ENCODE data around the gene HS3ST2. TPM values are rescaled to one million over a fixed set of nuclear protein-coding genes. Genes with fewer than 3 reads are reported as not detected.
"Not testable (repeated sequence)": the region's sequence is repeated elsewhere in the genome, so short reads cannot be mapped to it uniquely, and the experiment has no call there.

Gene HS3ST2
- total RNA-seq, 6 experiments from 2014 or later, result not detected

DNA sequence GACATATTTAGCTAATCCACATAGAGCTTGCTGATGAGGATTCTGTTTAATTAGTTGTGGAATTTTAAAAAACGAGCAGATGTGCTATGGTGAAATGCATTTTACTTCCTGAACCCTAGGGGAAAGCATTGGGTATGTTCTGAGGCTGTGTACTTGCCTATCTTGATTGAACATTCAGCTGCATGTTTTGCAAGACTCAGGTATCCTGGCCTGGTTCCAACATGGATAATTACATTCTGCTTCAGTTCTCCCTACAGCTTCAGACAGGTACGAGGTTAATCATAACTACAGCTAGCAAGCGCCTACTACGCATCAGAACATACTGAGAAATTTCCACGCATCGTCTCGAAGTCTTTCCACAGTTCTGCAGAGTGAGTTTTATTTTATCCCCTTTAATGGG lies 77.0 kb downstream of the HS3ST2 start:
- Mint-ChIP-seq H3K9me3 (no peaks in the 10 kb centered on the region), H3K4me3 (no peak overlapping the region), H3K36me3 (ENCODE audit: low read depth) (no peaks in the 10 kb centered on the region), H3K4me1 (ENCODE audit: low read depth) (no peaks in the 10 kb centered on the region), H3K27ac (no peak overlapping the region), H3K27me3 (ENCODE audit: insufficient read depth) (peaks cover 7% of the 10 kb centered on the region)
- no peak for DNase-seq
- TF ChIP-seq, protein P1, sequence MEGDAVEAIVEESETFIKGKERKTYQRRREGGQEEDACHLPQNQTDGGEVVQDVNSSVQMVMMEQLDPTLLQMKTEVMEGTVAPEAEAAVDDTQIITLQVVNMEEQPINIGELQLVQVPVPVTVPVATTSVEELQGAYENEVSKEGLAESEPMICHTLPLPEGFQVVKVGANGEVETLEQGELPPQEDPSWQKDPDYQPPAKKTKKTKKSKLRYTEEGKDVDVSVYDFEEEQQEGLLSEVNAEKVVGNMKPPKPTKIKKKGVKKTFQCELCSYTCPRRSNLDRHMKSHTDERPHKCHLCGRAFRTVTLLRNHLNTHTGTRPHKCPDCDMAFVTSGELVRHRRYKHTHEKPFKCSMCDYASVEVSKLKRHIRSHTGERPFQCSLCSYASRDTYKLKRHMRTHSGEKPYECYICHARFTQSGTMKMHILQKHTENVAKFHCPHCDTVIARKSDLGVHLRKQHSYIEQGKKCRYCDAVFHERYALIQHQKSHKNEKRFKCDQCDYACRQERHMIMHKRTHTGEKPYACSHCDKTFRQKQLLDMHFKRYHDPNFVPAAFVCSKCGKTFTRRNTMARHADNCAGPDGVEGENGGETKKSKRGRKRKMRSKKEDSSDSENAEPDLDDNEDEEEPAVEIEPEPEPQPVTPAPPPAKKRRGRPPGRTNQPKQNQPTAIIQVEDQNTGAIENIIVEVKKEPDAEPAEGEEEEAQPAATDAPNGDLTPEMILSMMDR (IDR thresholded peaks at IDR 0.05), result no peak

DNA sequence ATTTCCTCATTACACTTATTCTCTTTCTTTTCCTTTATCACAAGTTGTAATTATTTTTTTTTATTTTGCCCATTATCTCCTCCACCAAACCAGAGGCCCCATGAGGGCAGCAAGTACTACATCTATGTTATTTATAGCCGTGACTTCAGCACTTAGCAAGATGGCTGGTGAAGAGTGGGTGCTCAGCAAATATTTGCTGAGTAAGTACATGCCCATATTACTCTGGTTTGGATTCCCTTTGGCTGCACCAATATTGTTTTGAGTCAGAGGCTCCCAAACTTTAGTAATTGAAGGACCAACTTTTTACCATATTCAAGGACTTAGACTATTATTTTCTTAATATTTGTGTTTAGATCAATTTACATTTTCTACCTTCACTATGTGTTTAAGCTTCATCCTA lies 83.2 kb downstream of the HS3ST2 start:
- TF ChIP-seq, protein P1 (IDR thresholded peaks at IDR 0.05), result no peak
- H3K4me3 Mint-ChIP-seq, result no peak overlapping the region
- peaks cover 3% of the 10 kb centered on the region for H3K27me3 Mint-ChIP-seq (ENCODE audit: insufficient read depth)
- no peak overlapping the region for H3K27ac Mint-ChIP-seq
- no peak for DNase-seq
- H3K4me1 Mint-ChIP-seq (ENCODE audit: low read depth), result no peaks in the 10 kb centered on the region
- no peaks in the 10 kb centered on the region for H3K9me3 Mint-ChIP-seq
- H3K36me3 Mint-ChIP-seq (ENCODE audit: low read depth), result no peaks in the 10 kb centered on the region

DNA sequence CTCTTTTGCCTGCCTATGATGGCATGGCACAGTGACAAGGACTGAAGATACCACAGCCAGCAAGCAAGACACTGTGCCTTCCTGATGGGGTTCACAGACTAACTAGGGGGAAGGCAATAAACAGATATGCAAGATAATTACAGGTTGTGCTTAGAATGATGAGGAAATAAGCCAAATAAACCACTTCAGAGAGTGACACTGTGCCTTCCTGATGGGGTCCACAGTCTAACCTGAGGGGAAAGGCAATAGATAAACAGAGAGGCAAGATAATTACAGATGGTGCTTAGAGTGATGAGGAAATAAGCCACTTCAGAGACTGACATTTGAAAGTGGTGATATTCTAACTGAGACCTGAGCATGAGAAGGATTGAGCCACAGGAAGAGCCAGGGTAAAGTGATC lies 84.2 kb downstream of the HS3ST2 start:
- Mint-ChIP-seq H3K4me3 (no peak overlapping the region), H3K4me1 (ENCODE audit: low read depth) (no peaks in the 10 kb centered on the region), H3K27ac (no peak overlapping the region), H3K9me3 (no peaks in the 10 kb centered on the region), H3K36me3 (ENCODE audit: low read depth) (no peaks in the 10 kb centered on the region), H3K27me3 (ENCODE audit: insufficient read depth) (peaks cover 3% of the 10 kb centered on the region)
- DNase-seq, result no peak
- TF ChIP-seq, protein P1 (IDR thresholded peaks at IDR 0.05), result no peak

DNA sequence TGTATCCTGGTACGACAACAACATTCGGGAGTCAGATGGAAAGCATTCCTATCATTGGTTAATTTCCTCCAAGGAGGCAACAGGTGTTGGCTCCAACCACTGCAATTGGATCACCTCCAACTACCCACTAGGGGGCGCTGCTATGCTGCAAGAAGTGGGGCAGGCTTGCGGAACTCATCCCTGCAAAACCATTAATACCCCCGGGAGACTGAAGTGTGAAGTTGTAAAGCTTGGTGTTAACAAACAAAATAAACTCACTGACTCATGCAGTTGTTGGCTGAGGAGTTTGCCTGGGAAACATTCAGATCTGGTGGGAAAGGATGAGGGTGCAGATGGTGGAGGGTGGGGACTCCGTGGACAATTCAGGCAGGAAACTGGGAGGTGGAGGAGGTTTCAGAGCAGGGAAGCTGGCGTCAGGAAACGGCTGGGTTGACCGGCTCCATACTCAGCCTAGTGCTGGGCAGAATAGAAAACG lies 84.9 kb downstream of the HS3ST2 start:
- TF ChIP-seq, protein P1 (IDR thresholded peaks at IDR 0.05), result peak; percentile 93
- H3K9me3 Mint-ChIP-seq, result no peaks in the 10 kb centered on the region
- no peak overlapping the region for H3K27ac Mint-ChIP-seq
- peaks cover 3% of the 10 kb centered on the region for H3K27me3 Mint-ChIP-seq (ENCODE audit: insufficient read depth)
- no peak overlapping the region for H3K4me3 Mint-ChIP-seq
- no peaks in the 10 kb centered on the region for H3K36me3 Mint-ChIP-seq (ENCODE audit: low read depth)
- no peaks in the 10 kb centered on the region for H3K4me1 Mint-ChIP-seq (ENCODE audit: low read depth)
- DNase-seq, result peak; percentile 17

DNA sequence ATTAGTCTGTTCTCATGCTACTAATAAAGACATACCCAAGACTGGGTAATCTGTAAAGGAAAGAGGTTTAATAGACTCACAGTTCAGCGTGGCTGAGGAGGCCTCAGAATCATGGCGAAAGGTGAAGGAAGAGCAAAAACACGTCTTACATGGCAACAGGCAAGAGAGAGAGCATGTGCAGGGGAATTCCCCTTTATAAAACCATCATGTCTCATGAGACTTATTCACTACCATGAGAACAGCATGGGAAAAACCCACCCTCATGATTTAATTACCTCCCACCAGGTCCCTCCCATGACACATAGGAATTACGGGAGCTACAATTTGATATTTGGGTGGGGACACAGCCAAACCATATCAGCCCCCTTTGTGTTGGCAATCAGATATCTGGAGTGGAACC lies 85.6 kb downstream of the HS3ST2 start:
- H3K36me3 Mint-ChIP-seq (ENCODE audit: low read depth); H3K4me1 Mint-ChIP-seq (ENCODE audit: low read depth); H3K9me3 Mint-ChIP-seq; H3K4me3 Mint-ChIP-seq; DNase-seq; H3K27ac Mint-ChIP-seq; H3K27me3 Mint-ChIP-seq (ENCODE audit: insufficient read depth): not testable (repeated sequence)

DNA sequence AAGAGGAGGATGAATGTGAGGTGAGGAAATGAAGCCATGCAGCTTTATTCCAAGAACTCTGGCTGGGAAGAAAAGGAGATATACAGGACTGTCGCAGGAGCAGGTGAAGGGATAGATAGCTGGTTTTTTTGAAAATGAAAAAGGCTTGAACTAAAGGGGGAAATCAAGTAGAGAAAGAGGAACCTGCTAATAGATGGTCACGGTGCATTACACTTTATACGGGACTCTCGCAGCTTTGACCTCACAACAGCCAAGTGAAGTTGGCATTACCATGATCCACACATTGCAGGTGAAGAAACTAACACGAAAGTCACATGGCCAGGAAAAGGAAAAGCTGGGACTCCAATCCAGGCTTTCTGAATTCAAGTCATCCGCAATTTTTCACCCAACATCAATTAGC lies 86.9 kb downstream of the HS3ST2 start:
- no peak for DNase-seq
- no peak overlapping the region for H3K27ac Mint-ChIP-seq
- TF ChIP-seq, protein P1 (IDR thresholded peaks at IDR 0.05), result no peak
- no peak overlapping the region for H3K4me3 Mint-ChIP-seq
- H3K36me3 Mint-ChIP-seq (ENCODE audit: low read depth), result no peaks in the 10 kb centered on the region
- peaks cover 3% of the 10 kb centered on the region; the same call in 1 of the 2 replicates for H3K27me3 Mint-ChIP-seq (ENCODE audit: insufficient read depth)
- H3K9me3 Mint-ChIP-seq, result no peaks in the 10 kb centered on the region
- no peaks in the 10 kb centered on the region for H3K4me1 Mint-ChIP-seq (ENCODE audit: low read depth)
